Duodenal mucosa (tissue), 2 donors: Measurements from ENCODE around the gene MRPL24.

Experiments
- H3K27ac ChIP-seq: one replicate; pipeline ENCODE4 v1.7.0; 2013; ENCODE audit warnings: low read depth, low read length
- H3K27me3 ChIP-seq, 2 donors: one replicate each; pipeline ENCODE4 v1.7.0; 2013; ENCODE audit warnings: low read length in 2 of 2, control low read depth in 1 of 2; ENCODE audit not compliant: insufficient read depth in 2 of 2, control insufficient read depth in 1 of 2
- H3K36me3 ChIP-seq, 2 donors: one replicate each; pipeline ENCODE4 v1.7.0; 2013; ENCODE audit warnings: low read length in 2 of 2, control low read depth in 1 of 2; ENCODE audit not compliant: insufficient read depth in 2 of 2, control insufficient read depth in 1 of 2
- H3K4me1 ChIP-seq, 2 donors: one replicate each; pipeline ENCODE4 v1.7.0; 2013; ENCODE audit warnings: low read length in 2 of 2, control low read depth in 1 of 2; ENCODE audit not compliant: insufficient read depth in 2 of 2, control insufficient read depth in 1 of 2
- H3K4me3 ChIP-seq, 2 donors: one replicate each; pipeline ENCODE4 v1.7.0; 2013; ENCODE audit warnings: low read length in 2 of 2, low read depth in 1 of 2
- H3K9ac ChIP-seq, 2 donors: one replicate each; pipeline ENCODE4 v1.7.0; 2013; ENCODE audit warnings: low read length in 2 of 2, low read depth in 1 of 2
- H3K9me3 ChIP-seq, 2 donors: one replicate each; pipeline ENCODE4 v1.7.0; 2013; ENCODE audit warnings: low read length in 2 of 2, control low read depth in 1 of 2; ENCODE audit not compliant: control insufficient read depth in 1 of 2

The MRPL24 gene

GRCh38 chr1:156728599-156729462, 12.1 kb downstream of the MRPL24 start, which contains the start of gene ISG20L2:
Gene ISG20L2 (minus strand): TSS chr1:156728766. CDS start chr1:156727652, 1,114 bp downstream.
- no peaks in the 10 kb centered on the region for H3K27me3 ChIP-seq
- no peaks in the 10 kb centered on the region for H3K9me3 ChIP-seq
- peaks cover 41 to 44% of the 10 kb centered on the region in 2 donors for H3K4me1 ChIP-seq
- peak within 1 kb of the TSS; percentile 98 for H3K27ac ChIP-seq
- H3K4me3 ChIP-seq, result peak within 1 kb of the TSS; percentile 99 to 100
- peaks cover 11 to 30% of the 10 kb centered on the region in 2 donors for H3K36me3 ChIP-seq
- peak within 1 kb of the TSS; percentile 100 for H3K9ac ChIP-seq

GRCh38 chr1:156727926-156728598, 12.8 kb downstream of the MRPL24 start, which contains the start of gene METTL25B:
Gene METTL25B (plus strand): TSS chr1:156728469. CDS start chr1:156729105, 636 bp downstream.
- Histone ChIP-seq H3K36me3 (peaks cover 19 to 30% of the 10 kb centered on the region in 2 donors), H3K4me3 (peak within 1 kb of the TSS; percentile 99 to 100), H3K27me3 (no peaks in the 10 kb centered on the region), H3K4me1 (peaks cover 41 to 44% of the 10 kb centered on the region in 2 donors), H3K9ac (peak within 1 kb of the TSS; percentile 100), H3K9me3 (no peaks in the 10 kb centered on the region), H3K27ac (peak within 1 kb of the TSS; percentile 98)

- H3K9ac ChIP-seq, result peak overlapping the region; percentile 87 to 92
- H3K4me3 ChIP-seq, result peak overlapping the region; percentile 90 to 100
- no peak overlapping the region for H3K27ac ChIP-seq
- H3K9me3 ChIP-seq, result no peaks in the 10 kb centered on the region
- no peaks in the 10 kb centered on the region for H3K27me3 ChIP-seq
- H3K36me3 ChIP-seq, result peaks cover 22 to 32% of the 10 kb centered on the region in 2 donors
- peaks cover 41 to 44% of the 10 kb centered on the region in 2 donors for H3K4me1 ChIP-seq
Observed at GRCh38 chr1:156727492-156727891, 13.4 kb downstream of the MRPL24 start.

- H3K27me3 ChIP-seq, result no peaks in the 10 kb centered on the region
- H3K9ac ChIP-seq, result peak overlapping the region; percentile 48 to 87
Observed at GRCh38 chr1:156726549-156727226, 14.2 kb downstream of the MRPL24 start.

GRCh38 chr1:156725683-156726280, 15.1 kb downstream of the MRPL24 start:
- H3K4me1 ChIP-seq, result peaks cover 41 to 44% of the 10 kb centered on the region in 2 donors

More at GRCh38 chr1:156726549-156727226, 14.2 kb downstream of the MRPL24 start:
- Histone ChIP-seq H3K4me1 (peaks cover 41 to 44% of the 10 kb centered on the region in 2 donors), H3K36me3 (peaks cover 22 to 30% of the 10 kb centered on the region in 2 donors), H3K4me3 (peak overlapping the region; percentile 90 to 100), H3K9me3 (no peaks in the 10 kb centered on the region), H3K27ac (no peak overlapping the region)

GRCh38 chr1:156721535-156721934, 19.4 kb downstream of the MRPL24 start:
- H3K27me3 ChIP-seq, result no peaks in the 10 kb centered on the region
- peaks cover 23 to 40% of the 10 kb centered on the region in 2 donors for H3K36me3 ChIP-seq
- H3K4me3 ChIP-seq, result no peak overlapping the region
- no peak overlapping the region for H3K9ac ChIP-seq
- H3K4me1 ChIP-seq, result peaks cover 16 to 21% of the 10 kb centered on the region in 2 donors
- H3K9me3 ChIP-seq, result no peaks in the 10 kb centered on the region
- no peak overlapping the region for H3K27ac ChIP-seq

More at GRCh38 chr1:156725683-156726280, 15.1 kb downstream of the MRPL24 start:
- peak overlapping the region; percentile 90 to 100 for H3K4me3 ChIP-seq
- H3K9ac ChIP-seq, result peak overlapping the region; percentile 48 to 87
- peaks cover 23 to 38% of the 10 kb centered on the region in 2 donors for H3K36me3 ChIP-seq
- H3K27ac ChIP-seq, result no peak overlapping the region
- H3K9me3 ChIP-seq, result no peaks in the 10 kb centered on the region
- no peaks in the 10 kb centered on the region for H3K27me3 ChIP-seq

- H3K9me3 ChIP-seq, result no peaks in the 10 kb centered on the region
- H3K36me3 ChIP-seq, result peaks cover 23 to 40% of the 10 kb centered on the region in 2 donors
- H3K27me3 ChIP-seq, result no peaks in the 10 kb centered on the region
- no peak overlapping the region for H3K9ac ChIP-seq
- H3K4me3 ChIP-seq, result no peak overlapping the region
- H3K27ac ChIP-seq, result no peak overlapping the region
- H3K4me1 ChIP-seq, result peaks cover 12 to 17% of the 10 kb centered on the region in 2 donors
Observed at GRCh38 chr1:156721131-156721530, 19.8 kb downstream of the MRPL24 start.

- H3K4me1 ChIP-seq, result no peaks in the 10 kb centered on the region
- peaks cover 3 to 16% of the 10 kb centered on the region in 2 donors for H3K36me3 ChIP-seq
- H3K4me3 ChIP-seq, result no peak overlapping the region
- no peaks in the 10 kb centered on the region for H3K27me3 ChIP-seq
- H3K27ac ChIP-seq, result no peak overlapping the region
- H3K9me3 ChIP-seq, result no peaks in the 10 kb centered on the region
- H3K9ac ChIP-seq, result no peak overlapping the region
Observed at GRCh38 chr1:156717351-156717750, 23.5 kb downstream of the MRPL24 start.

- Histone ChIP-seq H3K27me3 (no peaks in the 10 kb centered on the region), H3K9me3 (no peaks in the 10 kb centered on the region), H3K4me1 (peaks cover 0 to 8% of the 10 kb centered on the region in 2 donors), H3K4me3 (no peak overlapping the region), H3K9ac (no peak overlapping the region), H3K27ac (no peak overlapping the region), H3K36me3 (no peaks in the 10 kb centered on the region)
Observed at GRCh38 chr1:156714830-156715229, 26.1 kb downstream of the MRPL24 start.
